ENCODE measurements around the gene FRYL. TPM values are rescaled to one million over a fixed set of nuclear protein-coding genes. Genes with fewer than 3 reads are reported as not detected.

The FRYL gene
- total RNA-seq, 2 experiments from 2014 or later, result 85.4 to 88.5 TPM

- no peaks in the 10 kb centered on the region for H3K4me1 ChIP-seq (ENCODE audit: insufficient read depth, low read length, poor library complexity, severe bottlenecking)
- no TSS peak for BruUV-seq (replicated peaks)
- DNase-seq (ENCODE audit: low spot score), result no peak
- H3K27ac ChIP-seq (ENCODE audit: low read depth, low read length, poor library complexity, severe bottlenecking), result no peak overlapping the region
- TF ChIP-seq EZH2phosphoT487 (IDR thresholded peaks at IDR 0.05; ENCODE audit: borderline replicate concordance, low read depth, low read length), result no peak
- TF ChIP-seq, protein P1, sequence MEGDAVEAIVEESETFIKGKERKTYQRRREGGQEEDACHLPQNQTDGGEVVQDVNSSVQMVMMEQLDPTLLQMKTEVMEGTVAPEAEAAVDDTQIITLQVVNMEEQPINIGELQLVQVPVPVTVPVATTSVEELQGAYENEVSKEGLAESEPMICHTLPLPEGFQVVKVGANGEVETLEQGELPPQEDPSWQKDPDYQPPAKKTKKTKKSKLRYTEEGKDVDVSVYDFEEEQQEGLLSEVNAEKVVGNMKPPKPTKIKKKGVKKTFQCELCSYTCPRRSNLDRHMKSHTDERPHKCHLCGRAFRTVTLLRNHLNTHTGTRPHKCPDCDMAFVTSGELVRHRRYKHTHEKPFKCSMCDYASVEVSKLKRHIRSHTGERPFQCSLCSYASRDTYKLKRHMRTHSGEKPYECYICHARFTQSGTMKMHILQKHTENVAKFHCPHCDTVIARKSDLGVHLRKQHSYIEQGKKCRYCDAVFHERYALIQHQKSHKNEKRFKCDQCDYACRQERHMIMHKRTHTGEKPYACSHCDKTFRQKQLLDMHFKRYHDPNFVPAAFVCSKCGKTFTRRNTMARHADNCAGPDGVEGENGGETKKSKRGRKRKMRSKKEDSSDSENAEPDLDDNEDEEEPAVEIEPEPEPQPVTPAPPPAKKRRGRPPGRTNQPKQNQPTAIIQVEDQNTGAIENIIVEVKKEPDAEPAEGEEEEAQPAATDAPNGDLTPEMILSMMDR (conservative IDR thresholded peaks at IDR 0.05; ENCODE audit: low read length), result no peak
- no peak overlapping the region for H2AFZ ChIP-seq (ENCODE audit: low read length)
- H4K20me1 ChIP-seq (ENCODE audit: insufficient read depth, low read length), result no peaks in the 10 kb centered on the region
- no peaks in the 10 kb centered on the region for H3K36me3 ChIP-seq (ENCODE audit: insufficient read depth, low read length)
- H3K9me2 ChIP-seq (ENCODE audit: insufficient read depth, low read length), result no peaks in the 10 kb centered on the region
- ChIA-PET CTCF (ENCODE audit: unreplicated experiment) (no interaction called here), POLR2A (no interaction called here)
- no peaks in the 10 kb centered on the region for H3K9me3 ChIP-seq (ENCODE audit: low read length)
- intact Hi-C loops (cut with micrococcal nuclease; ENCODE audit: unreplicated experiment), result no loop called here
- H3K79me2 ChIP-seq (ENCODE audit: insufficient read depth, low read depth, low read length), result peaks cover 5% of the 10 kb centered on the region; the same call in 1 of the 2 replicates
- no peak overlapping the region for H3K4me3 ChIP-seq (ENCODE audit: low read depth, low read length, poor library complexity, severe bottlenecking)
- H3K4me2 ChIP-seq (ENCODE audit: low read length), result no peak overlapping the region
Observed at GRCh38 chr4:48629458-48629857, 150.6 kb downstream of the FRYL start.

DNA sequence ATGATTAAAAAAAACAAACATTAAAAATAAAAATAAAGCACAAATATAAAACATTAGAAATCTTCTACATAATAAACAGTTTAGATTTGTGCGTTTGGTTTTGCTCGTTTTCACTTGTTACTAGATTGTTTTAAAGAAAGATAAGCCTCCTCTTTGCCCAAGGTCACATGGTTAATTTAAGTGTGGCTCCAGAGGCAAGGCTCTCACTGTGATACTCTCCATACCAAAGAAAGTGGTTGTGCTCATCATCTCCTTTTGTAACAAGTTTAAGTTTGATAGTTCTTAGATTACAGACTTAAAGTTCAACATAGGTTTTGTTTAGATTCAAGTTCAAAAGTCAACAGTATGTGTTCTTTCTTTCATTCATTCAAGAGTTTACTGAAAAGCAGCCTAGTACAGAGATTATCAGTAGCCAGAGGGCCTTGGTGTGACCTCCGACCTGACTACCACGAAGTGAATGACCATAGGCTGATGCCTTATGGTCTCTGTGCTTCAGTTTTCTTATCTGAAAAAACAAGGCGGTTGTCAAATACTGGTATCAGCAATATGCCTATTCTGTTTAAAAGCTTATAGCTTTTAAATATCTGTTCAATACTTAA is 156.8 kb downstream of the FRYL start:
- H3K4me2 ChIP-seq (ENCODE audit: low read length), result no peak overlapping the region
- no TSS peak for BruUV-seq (replicated peaks)
- intact Hi-C loops (cut with micrococcal nuclease; ENCODE audit: unreplicated experiment), result no loop called here

GRCh38 chr4:48620831-48621230 is 159.2 kb downstream of the FRYL start:
- intact Hi-C loops (cut with micrococcal nuclease; ENCODE audit: unreplicated experiment), result no loop called here
- DNase-seq (ENCODE audit: low spot score), result no peak
- Histone ChIP-seq H3K27ac (ENCODE audit: low read depth, low read length, poor library complexity, severe bottlenecking) (no peak overlapping the region), H3K9me2 (ENCODE audit: insufficient read depth, low read length) (no peaks in the 10 kb centered on the region), H3K9me3 (ENCODE audit: low read length) (no peaks in the 10 kb centered on the region), H3K79me2 (ENCODE audit: insufficient read depth, low read depth, low read length) (peaks cover under 1% of the 10 kb centered on the region; the same call in 1 of the 2 replicates), H4K20me1 (ENCODE audit: insufficient read depth, low read length) (no peaks in the 10 kb centered on the region), H2AFZ (ENCODE audit: low read length) (no peak overlapping the region), H3K4me2 (ENCODE audit: low read length) (no peak overlapping the region), H3K4me1 (ENCODE audit: insufficient read depth, low read length, poor library complexity, severe bottlenecking) (no peaks in the 10 kb centered on the region), H3K4me3 (ENCODE audit: low read depth, low read length, poor library complexity, severe bottlenecking) (no peak overlapping the region), H3K36me3 (ENCODE audit: insufficient read depth, low read length) (peaks cover 44% of the 10 kb centered on the region)
- CTCF ChIA-PET (ENCODE audit: unreplicated experiment), result no interaction called here
- no TSS peak for BruUV-seq (replicated peaks)
- TF ChIP-seq, protein P1 (conservative IDR thresholded peaks at IDR 0.05; ENCODE audit: low read length), result no peak
- TF ChIP-seq EZH2phosphoT487 (IDR thresholded peaks at IDR 0.05; ENCODE audit: borderline replicate concordance, low read depth, low read length), result no peak
- POLR2A ChIA-PET, result interaction anchor here (0.8 to 2.1 kb wide), 3 partner anchors 17 to 241 kb away, joined by 3 to 7 read pairs (median 3); no protein-coding TSS in a partner anchor

More for the DNA sequence above, 156.8 kb downstream of the FRYL start:
- ChIA-PET CTCF (ENCODE audit: unreplicated experiment) (no interaction called here), POLR2A (no interaction called here)
- Histone ChIP-seq H2AFZ (ENCODE audit: low read length) (no peak overlapping the region), H3K79me2 (ENCODE audit: insufficient read depth, low read depth, low read length) (peaks cover 5% of the 10 kb centered on the region; the same call in 1 of the 2 replicates), H3K36me3 (ENCODE audit: insufficient read depth, low read length) (peaks cover 27% of the 10 kb centered on the region), H3K4me1 (ENCODE audit: insufficient read depth, low read length, poor library complexity, severe bottlenecking) (no peaks in the 10 kb centered on the region), H4K20me1 (ENCODE audit: insufficient read depth, low read length) (no peaks in the 10 kb centered on the region), H3K27ac (ENCODE audit: low read depth, low read length, poor library complexity, severe bottlenecking) (no peak overlapping the region), H3K4me3 (ENCODE audit: low read depth, low read length, poor library complexity, severe bottlenecking) (no peak overlapping the region), H3K9me2 (ENCODE audit: insufficient read depth, low read length) (no peaks in the 10 kb centered on the region), H3K9me3 (ENCODE audit: low read length) (no peaks in the 10 kb centered on the region)
- no peak for DNase-seq (ENCODE audit: low spot score)
- TF ChIP-seq EZH2phosphoT487 (IDR thresholded peaks at IDR 0.05; ENCODE audit: borderline replicate concordance, low read depth, low read length), result no peak
- TF ChIP-seq, protein P1 (conservative IDR thresholded peaks at IDR 0.05; ENCODE audit: low read length), result no peak

Data from OCI-LY7 (cell line).